Measurements from ENCODE around the gene MIDN.

DNA sequence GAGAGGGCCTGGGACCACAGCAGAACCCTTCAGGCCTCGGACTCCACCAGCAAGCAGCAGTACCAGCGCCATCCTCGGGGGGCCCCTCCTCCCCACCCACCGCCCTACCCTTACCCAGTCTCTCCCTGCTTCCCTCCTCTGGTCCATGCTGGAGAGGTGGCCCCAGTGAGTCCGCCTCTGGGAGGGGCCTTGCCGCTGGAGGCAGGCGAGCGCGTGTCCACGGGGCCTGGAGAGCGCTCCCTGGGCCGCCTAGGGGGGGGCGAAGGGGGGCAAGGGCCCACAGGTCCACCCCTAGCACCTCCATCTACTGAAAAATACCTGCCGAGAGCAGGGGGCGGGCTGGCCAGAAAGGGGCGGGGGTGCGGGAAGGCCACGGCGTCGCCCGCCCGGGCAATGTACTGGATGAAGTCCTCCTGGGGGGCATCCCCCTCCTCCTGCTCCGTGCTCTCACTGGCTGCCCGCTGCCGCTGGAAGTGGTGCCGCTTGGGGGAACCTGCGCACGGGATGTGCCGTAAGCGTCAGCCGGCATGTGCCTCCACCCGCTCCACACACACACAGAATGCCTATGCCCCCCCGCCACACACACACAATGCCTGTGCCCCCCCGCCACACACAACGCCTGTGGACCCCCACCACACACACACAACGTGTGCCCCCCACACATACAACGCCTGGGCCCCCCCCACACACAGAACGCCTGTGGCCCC, 17.4 kb upstream of the MIDN start:
- TF ChIP-seq CTCF (IDR thresholded peaks at IDR 0.05; ENCODE audit: low read depth, low read length, poor library complexity, severe bottlenecking): peak; percentile 16
- TF ChIP-seq EZH2phosphoT487 (IDR thresholded peaks at IDR 0.05; ENCODE audit: borderline replicate concordance, low read length): no peak
